RPMI7951 (cell line): ENCODE results near the gene BDP1. TPM values are rescaled to one million over a fixed set of nuclear protein-coding genes. Genes with fewer than 3 reads are reported as not detected.
"Not testable (repeated sequence)": the region's sequence is repeated elsewhere in the genome, so short reads cannot be mapped to it uniquely, and the experiment has no call there.

ENCODE experiments used
- DNase-seq: peaks from one replicate; pipeline ENCODE4 v3.0.0-alpha.2; 2012; ENCODE audit warnings: low read depth
- total RNA-seq: library from RNA; depleted of rRNA; stranded (reverse); fragments of >200 nt; shearing (Covaris generic); gene quantifications from 2 replicates; pipeline ENCODE4 v1.2.3, GENCODE V29; 2014

Gene BDP1
- total RNA-seq, 1 experiment from 2014 or later, result 14.4 TPM

DNA sequence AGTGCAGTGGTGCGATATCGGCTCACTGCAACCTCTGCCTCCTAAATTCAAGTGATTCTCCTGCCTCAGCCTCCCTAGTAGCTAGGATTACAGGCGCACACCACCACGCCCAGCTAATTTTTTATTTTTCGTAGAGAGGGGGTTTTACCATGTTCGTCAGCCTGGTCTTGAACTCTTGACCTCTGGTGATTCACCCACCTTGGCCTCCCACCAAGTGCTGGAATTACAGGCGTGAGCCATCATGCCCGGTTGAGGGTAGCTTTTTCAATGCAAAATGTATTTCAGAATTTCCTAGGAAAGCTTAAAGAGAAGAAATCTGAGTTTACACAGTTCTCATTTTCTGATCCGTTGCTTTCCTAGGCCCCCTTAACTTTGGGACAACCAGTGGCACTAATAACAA is 15.7 kb downstream of the BDP1 start:
- peak; percentile 47 for DNase-seq

DNA sequence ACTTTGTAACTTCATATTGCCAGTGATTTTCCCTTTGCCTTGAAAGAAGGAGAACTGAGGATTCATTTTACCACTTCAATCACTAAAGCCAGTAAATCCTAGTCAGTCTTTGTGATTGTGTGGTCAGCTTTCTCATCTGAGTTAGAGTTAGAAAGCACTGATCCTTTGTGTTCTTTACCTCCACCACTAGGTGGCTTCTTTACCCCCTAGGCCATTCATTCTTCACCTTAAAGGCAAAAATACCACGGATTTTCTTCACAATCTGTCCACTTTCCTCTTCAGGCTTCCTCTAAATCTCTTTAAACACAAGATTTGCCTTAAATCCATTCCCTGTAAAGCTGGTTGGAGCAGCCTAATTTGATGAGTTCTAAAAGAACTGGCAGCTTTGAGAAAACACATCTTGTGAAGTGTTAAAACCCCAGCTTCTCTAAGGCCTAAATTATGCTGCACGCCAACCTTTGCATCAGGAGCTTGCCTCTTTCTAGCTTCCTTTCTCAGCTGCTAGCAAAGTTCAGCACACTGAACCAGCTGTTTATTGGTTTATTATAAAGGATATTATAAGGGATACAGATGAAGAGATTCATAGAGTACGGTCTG is 20.4 kb downstream of the BDP1 start:
- DNase-seq, result peak; percentile 20

DNA sequence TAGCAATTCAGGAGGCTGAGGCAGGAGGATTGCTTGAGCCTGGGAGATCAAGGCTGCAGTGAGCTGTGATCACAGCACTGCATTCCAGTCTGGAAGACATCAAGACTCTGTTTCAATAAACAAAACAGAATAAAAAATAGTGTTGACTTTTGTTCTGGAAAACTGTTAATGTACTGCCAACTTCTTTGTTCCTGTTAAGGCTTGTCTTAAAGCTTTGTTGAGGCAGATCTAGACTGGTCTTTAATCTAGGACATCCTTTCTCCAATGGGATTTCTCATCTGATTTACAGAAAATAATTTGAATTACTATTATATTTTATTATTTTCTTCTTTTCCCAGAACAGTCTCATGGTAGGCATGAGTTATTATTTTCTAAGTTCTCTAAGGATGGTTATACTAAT is 26.0 kb downstream of the BDP1 start:
- DNase-seq, result no peak

DNA sequence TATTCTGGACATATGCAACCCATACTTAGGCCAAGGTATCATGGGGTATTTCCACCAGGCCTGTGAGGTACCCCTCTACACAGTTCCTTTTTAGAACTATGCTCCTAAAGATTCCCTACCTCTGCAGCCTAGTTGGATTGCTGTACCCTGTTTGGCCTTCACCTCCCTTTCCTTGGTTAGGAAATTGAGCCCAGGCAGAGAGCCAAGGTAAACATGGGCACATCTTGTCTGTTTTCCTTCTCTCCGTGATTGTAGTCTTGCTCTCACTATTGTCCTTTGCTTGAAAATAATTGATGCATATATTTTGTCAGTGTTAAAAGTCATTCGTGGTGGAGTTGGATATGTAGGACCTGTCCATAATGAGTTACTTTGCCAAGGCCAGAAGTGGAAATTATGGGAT is 26.7 kb downstream of the BDP1 start:
- peak; percentile 46 for DNase-seq

DNA sequence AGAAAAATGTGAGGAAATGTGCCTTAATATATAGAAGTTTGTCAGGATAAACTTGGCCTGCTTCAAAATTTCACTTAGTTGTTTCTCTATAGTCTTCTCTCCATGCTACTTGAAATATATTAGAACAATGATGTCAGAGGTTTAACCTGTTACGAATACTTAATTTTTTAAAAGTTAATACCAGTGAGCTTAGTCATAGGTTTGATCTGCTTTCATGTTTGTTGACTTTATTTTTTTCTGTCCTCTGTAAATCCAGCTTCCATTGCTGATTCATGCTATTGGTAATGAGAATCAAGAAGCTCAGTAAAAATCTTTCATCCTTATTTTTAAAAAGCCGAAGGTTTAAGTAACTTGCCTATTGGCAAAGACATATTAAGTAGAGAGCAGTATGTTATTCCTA is 27.9 kb downstream of the BDP1 start:
- DNase-seq, result peak; percentile 38

DNA sequence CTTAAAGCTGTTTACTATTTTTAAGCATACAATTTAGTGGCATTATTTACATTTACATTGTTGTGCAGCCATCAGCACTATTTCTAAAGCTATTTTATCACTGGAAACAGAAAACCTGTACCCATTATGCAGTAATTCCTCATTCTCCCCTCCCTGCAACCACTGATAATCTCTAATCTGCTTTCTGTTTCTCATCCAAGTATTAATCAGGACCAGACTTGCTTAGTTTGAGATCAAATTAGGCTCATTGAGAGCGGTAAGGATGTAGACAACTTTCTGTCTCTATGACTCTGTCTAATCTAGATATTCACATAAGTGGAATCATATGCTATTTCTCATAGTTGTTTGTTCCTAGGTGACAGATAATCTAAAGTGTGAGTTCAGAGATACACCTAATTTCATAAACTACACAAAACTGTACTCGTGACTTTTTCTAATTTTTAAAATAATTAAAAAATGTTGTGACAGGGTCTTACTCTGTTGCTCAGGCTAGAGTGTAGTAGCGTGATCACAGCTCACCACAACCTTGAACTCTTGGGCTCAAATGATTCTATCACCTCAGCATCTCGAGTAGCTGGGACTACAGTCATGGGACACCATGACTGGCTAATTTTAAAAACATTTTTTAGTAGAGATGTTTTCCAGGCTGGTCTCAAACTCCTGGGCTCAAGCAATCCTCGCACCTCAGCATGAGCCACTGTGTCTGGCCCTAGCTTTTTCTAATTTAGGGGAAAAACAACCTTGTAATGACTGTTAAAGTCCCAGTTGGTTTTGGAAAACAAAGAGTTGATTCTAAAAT is 37.6 kb downstream of the BDP1 start:
- no peak for DNase-seq

DNA sequence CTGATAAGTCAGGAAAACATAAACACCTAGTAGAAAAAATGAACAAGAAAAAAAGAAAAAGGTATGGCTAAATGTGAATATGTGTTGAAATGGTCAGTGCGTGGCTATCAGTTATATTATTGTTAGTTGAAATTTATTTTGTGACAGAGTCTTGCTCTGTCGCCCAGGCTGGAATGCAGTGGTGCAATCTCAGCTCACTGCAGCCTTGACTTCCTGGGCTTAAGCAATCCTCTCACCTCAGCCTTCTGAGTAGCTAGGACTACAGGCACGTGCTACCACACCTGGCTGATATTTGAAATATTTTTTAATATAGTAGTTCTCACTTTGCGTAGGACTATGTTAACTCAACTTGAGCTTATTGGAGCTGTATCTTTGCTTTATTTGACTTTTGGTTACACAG is 38.8 kb downstream of the BDP1 start:
- not testable (repeated sequence) for DNase-seq

DNA sequence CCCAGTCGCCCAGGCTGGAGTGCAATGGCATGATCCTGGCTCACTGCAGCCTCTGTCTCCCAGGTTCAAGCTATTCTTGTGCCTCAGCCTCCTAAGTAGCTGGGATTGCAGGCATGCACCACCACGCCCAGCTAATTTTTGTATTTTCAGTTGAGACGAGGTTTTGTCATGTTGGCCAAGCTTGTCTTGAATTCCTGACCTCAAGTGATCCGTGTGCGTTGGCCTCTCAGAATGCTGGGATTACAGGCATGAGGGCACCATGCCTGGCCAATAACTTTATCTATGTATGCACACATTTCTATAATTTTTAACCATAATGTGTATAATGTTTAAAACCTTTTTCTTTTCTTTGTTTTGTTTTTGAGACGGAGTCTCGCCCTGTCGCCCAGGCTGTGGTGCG is 43.3 kb downstream of the BDP1 start:
- not testable (repeated sequence) for DNase-seq

DNA sequence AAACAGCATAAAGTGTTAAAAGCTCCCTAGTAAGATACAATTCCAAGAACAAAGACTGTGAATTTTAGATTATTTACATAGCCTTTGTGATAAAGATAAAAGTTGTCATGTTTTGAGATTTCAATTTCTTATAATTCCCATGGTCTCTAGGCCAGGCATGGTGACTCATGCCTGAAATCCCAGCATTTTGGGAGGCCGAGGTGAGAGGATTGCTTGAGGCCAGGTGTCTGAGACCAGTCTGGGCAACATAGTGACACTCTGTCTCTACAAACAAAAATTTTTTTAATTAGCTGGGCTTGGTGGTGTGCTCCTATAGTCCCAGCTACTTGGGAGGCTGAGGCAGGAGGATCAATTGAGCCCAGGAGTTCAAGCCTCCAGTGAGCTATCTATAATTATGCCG is 48.1 kb downstream of the BDP1 start:
- DNase-seq, result no peak

DNA sequence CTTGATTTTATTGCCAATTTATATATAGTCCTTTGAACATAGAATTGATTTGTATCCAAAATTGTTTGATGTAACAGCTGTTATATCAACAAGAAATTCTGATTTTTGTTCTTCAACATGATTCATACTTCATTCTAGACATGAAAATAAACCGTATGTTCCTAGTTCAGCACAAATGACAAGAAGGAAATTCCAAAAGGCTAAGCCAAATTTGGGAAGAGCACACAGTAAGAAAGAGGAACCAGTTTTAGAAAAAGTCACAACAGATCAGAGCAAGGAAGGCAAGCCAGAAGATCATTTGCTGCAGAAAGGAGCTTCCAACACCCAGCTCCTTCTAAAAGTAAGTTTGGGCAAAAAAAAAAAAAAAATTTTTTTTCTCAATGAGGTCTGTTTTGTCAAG is 66.7 kb downstream of the BDP1 start:
- DNase-seq, result no peak

DNA sequence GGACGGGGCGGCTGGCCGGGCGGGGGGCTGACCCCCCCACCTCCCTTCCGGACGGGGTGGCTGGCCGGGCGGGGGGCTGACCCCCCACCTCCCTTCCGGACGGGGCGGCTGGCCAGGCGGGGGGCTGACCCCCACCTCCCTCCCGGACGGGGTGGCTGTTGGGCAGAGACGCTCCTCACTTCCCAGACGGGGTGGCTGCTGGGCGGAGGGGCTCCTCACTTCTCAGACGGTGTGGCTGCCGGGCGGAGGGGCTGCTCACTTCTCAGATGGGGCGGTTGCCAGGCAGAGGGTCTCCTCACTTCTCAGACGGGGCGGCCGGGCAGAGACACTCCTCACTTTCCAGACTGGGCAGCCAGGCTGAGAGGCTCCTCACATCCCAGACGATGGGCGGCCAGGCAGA is 70.2 kb downstream of the BDP1 start:
- not testable (repeated sequence) for DNase-seq

DNA sequence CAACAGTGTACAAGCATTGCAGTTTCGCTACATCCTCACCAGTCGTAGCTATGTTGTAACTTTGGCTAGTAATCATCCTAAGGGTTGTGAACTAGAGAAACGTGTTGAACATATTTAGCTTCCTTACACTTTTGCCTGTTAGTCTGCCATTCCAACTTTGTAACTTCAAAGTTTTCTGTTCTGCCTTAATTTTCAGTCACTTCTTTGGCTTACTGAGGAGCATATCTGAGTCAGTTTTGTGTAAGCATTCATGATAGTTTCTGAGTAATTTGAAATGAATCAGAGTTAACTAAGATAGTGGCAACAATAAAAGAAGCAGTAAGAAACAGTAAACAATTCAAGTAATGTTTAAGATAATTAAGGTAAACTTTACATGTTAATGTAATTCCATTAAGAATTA is 72.8 kb downstream of the BDP1 start:
- no peak for DNase-seq

DNA sequence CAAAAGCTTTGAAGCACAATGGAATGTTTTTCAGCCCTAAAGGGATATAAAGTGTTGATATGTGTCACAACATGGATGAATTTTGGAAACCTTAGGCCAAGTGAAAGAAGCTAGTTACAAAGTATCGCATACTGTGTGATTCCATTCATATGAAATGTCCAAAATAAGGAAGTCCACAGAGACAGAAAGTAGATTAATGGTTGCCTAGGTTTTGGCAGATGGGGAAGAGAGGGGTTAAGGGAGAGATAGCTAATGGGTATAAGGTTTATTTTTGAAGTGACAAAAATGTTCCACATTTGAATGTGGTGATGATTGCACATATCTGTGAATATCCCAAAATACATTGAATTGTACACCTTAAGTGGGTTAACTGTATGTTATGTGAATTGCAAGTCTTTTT is 74.2 kb downstream of the BDP1 start:
- no peak for DNase-seq

DNA sequence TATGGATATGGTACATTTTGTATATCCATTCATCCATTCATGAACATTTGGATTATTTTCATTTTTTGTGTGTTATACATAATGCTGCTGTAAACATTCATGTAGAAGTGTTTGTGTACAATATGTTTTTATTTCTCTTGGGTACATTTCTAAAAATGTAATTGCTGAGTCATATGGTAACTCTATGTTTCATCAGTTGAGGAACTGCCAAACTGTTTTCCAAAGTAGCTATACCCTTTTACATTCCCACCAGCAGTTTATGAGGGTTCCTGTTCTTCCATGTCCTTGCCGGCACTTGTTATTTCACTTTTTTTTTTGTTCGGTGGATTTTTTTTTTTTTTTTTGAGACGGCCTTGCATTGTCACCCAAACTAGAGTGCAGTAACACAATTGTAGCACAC is 77.7 kb downstream of the BDP1 start:
- no peak for DNase-seq

DNA sequence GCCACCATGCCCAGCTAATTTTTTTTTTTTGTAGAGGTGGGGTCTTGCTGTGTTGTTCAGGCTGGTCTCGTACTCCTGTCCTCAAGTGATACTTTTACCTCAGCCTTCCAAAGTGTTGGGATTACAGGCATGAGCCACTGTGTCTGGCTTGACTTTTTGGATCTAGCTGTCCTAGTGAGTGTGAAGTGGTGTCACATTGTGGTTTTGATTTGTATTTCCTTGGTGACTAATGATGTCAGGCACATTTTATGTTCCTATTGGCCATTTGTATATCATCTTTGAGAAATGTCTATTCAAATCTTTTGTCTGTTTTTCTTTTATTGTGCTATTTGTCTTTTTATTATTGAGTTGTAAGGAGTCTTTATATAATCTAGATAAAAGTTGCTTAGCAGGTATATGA is 78.2 kb downstream of the BDP1 start:
- DNase-seq, result peak; percentile 33

DNA sequence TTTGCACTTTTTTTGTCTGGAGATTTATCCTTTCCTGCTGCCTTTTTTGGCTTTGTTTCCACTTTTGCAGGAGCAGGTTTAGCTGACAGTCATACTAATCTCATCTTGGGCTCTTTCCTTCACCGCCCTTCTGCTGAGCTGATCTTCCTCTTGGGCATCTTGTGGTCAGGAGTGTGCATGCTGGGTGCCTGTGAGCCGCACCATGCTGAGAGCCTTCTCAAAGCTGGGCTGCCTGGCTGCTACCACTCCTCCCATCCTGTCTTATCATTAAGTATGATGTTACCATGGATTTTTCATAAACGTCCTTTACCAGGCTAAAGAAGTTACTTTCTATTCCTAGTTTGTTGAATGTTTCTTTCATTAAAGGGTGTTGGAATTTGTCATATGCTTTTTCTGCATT is 82.2 kb downstream of the BDP1 start:
- no peak for DNase-seq

DNA sequence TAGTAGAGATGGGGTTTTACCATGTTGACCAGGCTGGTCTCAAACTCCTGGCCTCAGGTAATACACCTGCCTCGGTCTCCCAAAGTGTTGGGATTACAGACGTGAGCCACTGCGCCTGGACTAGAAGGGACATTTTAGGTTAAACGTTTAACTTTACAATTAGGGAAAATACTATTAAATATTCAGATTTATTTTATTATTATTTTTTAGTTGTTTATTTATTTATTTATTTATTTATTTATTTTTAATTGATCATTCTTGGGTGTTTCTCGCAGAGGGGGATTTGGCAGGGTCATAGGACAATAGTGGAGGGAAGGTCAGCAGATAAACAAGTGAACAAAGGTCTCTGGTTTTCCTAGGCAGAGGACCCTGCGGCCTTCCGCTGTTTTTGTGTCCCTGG is 95.4 kb downstream of the BDP1 start:
- DNase-seq, result not testable (repeated sequence)

DNA sequence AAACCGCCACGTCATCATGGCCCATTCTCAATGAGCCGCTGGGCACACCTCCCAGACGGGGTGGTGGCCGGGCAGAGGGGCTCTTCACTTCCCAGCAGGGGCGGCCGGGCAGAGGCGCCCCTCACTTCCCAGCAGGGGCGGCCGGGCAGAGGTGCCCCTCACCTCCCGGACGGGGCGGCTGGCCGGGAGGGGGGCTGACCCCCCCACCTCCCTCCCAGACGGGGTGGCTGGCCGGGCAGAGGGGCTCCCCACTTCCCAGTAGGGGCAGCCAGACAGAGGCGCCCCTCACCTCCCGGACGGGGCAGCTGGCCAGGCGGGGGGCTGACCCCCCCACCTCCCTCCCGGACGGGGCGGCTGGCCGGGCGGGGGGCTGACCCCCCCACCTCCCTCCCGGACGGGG is 96.1 kb downstream of the BDP1 start:
- not testable (repeated sequence) for DNase-seq

DNA sequence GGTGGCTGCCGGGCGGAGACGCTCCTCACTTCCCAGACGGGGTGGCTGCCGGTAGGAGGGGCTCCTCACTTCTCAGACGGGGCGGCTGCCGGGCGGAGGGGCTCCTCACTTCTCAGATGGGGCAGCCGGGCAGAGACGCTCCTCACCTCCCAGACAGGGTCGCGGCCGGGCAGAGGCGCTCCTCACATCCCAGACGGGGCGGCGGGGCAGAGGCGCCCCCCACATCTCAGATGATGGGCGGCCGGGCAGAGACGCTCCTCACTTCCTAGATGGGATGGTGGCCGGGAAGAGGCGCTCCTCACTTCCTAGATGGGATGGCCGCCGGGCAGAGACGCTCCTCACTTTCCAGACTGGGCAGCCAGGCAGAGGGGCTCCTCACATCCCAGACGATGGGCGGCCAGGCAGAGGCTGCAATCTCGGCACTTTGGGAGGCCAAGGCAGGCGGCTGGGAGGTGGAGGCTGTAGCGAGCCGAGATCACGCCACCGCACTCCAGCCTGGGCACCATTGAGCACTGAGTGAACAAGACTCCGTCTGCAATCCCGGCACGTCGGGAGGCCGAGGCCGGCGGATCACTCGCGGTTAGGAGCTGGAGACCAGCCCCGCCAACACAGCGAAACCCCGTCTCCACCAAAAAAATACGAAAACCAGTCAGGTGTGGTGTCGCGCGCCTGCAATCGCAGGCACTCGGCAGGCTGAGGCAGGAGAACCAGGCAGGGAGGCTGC is 96.7 kb downstream of the BDP1 start:
- DNase-seq, result not testable (repeated sequence)

DNA sequence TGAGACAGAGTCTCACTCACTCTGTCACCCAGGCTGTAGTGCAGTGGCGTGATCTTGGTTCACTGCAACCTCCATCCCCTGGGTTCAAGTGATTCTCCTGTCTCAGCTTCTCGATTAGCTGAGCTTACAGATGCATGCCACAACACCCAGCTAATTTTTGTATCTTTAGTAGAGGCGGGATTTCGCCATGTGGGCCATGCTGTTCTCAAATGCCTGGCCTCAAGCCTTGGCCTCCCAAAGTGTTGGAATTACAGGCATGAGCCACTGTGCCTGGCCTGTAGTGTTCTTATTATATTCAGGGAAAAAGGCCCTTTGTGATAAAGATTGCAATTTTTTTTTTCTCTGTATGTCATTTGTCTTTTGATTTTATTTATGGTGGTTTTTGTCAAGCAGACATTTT is 107.7 kb downstream of the BDP1 start:
- no peak for DNase-seq

DNA sequence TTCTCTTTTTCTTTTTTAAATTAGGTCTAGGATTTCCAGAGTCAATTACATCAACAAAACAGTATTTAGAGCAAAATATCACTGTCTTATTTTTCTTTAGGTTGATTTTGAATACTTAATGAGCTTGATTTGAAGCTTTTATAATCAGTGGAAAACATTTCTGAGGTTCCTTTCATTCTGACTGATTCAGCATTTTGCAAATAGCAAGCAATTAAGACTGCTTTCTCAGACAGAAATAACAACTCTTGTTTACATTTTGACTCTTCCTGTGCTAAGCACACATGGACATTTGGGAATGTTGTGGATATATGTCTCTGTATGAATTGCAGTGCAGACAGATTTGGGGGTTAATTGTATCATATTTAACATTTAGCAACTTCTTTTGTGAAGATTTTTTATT is 109.4 kb downstream of the BDP1 start:
- DNase-seq, result no peak

DNA sequence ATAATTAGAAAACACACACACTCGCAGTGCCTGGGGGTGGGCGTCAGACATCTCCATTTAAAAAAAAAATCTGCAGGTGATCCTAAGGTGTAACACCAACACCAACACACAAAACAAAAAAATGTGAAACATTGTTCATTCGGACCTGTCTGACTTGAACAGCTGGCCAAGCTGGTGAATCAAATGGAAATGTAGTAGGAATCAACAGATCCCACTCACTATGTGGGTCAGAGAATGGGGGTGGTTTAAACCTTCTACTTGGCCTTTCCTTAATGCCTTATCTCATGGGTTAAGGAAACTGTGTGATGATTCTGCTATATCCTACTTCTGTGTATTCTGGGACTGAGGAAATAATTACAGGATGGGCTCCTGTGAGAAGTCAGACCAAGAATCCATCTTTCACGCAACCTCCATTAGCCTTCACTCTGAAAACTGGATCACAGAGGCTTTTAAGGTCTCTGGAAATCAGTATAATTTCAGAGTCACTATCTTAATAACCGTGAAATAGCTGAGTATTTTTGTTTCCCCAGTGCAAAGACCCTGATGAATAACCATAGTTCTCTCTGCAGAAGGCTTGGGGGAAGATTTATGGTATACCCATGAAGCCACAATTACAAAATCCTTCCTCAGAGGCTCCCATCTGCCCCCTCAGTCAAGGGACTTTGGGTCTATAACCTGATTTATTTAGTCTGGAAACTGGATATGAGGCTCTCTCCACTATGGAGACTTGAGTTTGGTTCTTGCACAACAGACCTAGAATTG is 114.5 kb downstream of the BDP1 start:
- no peak for DNase-seq
